Activated CD4-positive, alpha-beta T cell treated with anti-CD3 and anti-CD28 coated beads, Interleukin-2, Interleukin-6, amounts not matched to agents 100 ng/mL and 50 ng/mL, durations not matched to agents 16 hours and 8 hours (primary cell): ENCODE measurements around the gene CABYR.

ENCODE experiments used
- DNase-seq: peaks from one replicate; pipeline ENCODE4 v3.0.0-alpha.2; 2020

Gene CABYR, protein sequence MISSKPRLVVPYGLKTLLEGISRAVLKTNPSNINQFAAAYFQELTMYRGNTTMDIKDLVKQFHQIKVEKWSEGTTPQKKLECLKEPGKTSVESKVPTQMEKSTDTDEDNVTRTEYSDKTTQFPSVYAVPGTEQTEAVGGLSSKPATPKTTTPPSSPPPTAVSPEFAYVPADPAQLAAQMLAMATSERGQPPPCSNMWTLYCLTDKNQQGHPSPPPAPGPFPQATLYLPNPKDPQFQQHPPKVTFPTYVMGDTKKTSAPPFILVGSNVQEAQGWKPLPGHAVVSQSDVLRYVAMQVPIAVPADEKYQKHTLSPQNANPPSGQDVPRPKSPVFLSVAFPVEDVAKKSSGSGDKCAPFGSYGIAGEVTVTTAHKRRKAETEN

DNA sequence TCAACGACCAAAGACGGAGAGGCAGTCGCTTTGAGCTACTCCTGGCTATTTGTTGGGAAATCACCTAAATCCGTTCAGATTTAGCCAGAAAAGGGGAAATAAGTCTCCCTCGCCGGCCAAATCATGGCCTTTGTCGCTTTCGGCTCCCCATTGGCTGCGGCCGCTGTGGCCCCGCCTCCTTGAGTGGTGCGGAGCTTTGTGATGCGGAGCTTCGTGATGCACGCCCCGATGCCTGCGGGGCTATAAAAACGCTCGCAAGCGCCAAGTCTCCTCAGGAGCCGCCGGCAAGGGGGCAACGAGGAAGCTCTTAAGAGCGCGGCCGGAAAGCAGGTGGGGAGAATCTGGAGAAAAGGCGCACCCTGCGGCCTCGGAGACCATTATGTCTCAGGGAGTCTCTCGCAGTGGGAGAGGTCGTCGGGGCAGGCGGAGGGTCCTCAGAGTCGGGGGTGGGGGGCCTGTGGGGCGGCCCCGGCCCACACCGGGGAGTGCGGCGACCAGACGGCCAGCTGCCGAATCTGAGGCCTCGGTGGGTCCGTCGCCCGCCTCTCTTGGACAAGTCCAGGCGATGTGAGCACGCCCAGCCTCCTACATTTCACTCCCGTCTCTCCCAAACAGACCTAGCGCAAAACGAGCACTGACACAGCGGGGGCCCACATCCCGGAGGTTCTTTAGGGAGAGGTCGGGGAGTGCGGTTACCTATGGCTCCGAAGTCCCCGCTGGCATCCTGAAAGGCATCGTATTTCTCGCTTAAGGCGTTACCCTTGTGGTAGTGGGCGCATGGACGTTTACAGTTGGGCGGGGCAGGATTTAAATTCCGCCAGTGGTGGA lies at the start of gene CABYR:
CABYR (plus strand) TSS at position 274 of the 828 bp plus-strand sequence. CDS start 4,053 bp downstream, outside the sequence.
- peak; percentile 65 for DNase-seq

DNA sequence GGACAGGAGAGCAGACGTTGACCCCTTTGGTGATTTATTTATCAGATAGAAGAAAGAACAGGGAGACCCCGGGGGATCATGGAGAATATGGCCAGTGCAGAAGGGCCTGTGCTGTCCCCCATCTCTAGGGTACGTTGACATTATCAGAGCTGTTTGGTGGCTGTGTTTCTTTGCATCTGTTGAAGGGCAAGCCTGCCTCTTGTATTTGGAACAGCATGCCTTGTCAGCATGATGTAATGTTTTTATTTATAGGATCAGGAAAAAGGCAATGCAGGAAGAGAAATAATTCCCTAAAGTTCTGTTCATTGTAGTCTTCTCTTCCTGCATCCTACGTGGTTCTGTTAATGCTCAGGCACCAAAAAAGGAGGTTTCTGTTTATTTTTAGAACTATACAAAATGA lies 49.8 kb upstream of the CABYR start:
- DNase-seq: no peak

DNA sequence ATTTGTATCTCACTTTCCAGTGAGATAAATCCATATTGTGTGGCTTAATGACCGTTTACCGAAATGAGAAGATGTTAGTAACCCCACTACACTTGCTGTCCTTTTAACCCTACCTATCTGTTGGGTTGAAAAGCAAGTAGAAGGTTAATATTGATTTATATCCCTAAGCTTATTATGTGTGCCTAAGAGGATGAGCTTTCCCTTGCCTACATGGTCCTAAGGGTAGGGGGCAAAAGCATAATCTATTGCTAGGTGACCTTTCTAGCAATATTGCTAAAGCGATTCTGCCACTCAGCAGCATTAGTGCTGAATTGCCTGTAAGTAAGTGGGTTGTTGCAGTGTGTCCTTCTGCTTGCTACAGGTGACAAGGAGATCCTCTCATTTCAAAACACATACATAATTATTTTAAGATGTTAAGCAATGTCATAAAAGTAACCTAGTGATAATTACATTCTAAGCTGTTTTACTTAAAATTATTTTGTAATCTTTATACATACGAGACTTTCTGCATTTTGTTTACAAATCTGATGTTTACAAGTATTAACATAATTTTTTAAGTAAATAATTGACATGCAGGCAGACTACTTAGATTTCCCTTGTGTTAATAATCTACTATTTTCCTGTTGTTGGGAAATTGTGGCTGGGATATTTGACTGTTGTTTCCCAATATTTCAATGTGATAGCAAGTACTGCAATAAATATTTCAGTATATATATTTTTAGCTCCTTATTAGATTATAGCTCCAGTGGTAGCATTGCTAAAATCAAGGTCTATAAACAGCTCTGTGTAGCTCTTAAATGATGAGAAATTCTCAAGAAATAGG lies 49.1 kb upstream of the CABYR start:
- DNase-seq: no peak

DNA sequence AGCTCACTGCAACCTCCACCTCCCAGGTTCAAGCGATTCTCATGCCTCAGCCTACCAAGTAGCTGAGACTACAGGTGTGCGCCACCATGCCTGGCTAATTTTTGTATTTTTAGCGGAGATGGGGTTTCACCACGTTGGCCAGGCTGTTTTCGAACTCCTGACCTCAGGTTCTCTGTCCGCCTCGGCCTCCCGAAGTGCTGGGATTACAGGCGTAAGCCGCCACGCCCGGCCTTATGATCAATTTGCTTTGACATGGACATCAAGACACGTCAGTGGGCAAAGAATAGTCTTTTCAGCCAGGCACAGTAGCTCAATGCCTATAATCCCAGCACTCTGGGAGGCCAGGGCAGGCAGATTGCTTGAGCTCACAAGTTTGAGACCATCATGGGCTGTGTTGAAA lies 48.0 kb upstream of the CABYR start:
- DNase-seq: no peak

DNA sequence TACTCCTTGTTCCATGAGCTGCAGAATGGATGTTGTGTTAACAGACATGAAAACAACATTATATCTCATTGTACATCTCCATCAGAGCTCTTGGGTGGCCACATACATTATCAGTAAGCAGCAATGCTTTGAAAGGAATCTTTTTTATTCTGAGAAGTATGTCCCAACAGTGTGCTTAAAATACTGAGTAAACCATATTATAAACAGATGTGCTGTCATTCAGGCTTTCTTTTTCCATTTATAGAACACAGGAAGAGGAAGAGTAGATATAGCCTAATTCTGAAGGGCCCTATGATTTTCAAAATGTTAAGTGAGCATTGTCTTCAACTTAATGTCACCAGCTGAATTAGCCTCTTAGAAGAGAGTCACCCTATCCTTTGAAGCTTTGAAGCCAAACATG lies 44.3 kb upstream of the CABYR start:
- DNase-seq: no peak

DNA sequence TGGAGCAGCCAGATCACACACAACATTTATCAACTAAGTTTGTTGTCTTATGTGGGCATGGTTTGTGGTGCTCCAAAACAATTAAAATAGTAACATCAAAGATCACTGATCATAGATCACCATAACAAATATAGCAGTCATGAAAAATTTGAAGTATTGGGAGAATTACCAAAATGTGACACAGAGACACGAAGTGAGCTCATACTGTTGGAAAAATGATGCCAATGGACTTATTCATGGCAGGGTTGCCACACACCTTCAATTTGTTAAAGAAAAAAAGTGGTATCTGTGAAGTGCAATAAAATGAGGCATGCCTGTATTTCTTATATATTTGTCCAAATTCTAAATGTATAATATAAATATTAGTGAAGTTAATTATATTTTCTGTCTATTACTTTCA lies 42.9 kb upstream of the CABYR start:
- no peak for DNase-seq

DNA sequence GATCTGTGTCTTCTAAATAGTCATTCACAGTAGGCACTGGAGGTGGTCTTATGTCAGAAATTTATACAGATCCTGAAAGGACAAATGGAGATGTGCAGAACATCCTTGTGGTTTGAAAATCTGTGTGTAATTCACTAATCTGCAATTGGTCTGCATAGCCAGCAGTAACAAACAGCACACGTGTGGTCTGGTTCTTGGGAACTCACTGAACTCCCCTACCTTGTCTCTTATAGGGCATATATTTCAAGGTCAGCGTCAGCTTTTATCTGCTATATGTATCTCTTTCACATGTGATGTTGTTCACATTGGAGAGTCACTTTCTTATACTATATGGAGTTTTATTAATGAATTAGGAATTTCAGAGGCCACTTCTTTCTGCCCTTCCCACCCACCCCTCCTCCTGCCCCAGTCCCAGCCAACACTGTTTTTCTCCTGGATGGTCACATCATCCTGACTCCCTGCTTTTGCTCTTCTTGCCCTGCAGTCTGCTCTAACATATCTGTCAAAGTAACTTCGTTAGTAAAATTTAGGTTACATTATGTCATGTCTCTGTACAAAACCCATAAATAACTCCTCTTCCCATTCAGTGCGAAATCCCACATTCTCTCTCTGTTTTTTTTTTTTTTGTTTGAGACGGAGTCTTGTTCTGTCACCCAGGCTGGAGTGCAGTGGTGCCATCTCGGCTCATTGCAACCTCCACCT lies 35.4 kb upstream of the CABYR start:
- DNase-seq: no peak

DNA sequence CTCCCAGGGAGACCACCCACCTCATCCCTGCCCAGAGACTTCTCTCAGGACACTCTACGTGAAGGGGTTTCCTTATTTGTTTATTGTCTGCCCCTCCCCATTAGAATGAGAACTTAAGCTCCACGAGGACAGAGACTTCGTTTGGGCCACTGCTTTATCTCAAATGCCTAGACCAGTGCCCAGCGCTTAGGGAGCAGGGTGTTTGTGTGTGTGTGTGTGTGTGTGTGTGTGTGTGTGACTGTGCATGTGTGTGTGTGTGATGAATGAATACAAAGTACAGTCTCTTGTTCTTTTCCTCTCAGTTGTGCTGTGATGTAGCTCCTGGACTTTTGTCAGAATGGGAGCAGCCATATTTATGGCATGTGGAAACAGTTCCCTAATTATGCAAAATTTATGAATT lies 34.4 kb upstream of the CABYR start:
- no peak for DNase-seq

DNA sequence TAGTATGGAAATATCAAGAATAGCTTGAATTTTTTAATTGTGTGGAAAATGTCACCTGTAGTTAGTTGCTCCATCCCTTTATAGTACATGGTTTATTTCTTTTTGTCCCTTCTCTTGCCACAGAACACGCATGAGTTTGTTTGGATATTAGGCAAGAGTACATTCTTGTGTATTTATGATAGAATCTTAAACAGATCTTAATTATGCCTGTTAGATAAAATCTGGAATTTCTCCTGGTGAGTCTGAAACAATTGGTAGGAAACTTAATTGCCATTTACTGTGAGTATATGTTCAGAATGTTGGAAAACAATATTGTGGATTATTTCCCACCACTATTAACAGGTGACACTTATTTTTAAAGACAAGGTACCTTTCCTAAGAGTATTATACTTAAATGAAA lies 30.2 kb upstream of the CABYR start:
- DNase-seq: no peak

DNA sequence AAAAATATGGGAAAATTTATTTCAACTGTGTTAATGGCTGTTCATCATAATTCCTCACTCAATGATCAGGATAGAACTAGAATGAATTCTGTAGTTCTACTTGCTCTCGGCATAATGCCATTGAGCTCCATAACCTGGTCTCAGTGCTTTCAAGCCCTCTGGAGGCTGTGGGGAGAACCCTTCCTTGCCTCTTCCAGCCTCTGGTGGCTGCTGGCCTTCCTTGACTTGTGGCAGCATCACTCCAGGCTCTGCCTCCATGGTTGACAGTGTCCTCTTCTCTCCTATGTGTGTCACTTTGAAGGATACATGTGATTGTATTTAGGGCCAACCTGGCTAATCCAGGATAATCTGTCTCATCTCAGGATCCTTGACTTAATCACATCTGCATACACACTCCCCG lies 26.9 kb upstream of the CABYR start:
- DNase-seq: no peak

DNA sequence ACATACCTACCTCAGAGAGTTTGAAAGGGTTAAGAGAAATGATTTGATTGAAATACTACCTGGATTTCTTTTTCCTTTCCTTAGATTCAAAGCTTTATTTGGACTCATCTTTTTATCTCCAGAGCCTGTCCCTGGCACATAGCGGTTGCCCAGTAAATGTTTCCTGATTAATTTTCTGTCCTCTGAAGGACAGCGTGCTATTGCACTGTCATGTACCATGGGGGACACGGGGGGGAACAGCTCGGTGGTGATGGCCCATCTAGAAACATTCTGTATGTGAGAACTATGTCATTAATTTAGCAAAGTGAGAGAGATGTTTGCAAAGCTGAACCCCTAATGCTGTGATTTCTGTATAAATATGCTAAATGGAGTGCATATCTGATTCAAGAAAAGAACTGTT lies 26.4 kb upstream of the CABYR start:
- DNase-seq: no peak

DNA sequence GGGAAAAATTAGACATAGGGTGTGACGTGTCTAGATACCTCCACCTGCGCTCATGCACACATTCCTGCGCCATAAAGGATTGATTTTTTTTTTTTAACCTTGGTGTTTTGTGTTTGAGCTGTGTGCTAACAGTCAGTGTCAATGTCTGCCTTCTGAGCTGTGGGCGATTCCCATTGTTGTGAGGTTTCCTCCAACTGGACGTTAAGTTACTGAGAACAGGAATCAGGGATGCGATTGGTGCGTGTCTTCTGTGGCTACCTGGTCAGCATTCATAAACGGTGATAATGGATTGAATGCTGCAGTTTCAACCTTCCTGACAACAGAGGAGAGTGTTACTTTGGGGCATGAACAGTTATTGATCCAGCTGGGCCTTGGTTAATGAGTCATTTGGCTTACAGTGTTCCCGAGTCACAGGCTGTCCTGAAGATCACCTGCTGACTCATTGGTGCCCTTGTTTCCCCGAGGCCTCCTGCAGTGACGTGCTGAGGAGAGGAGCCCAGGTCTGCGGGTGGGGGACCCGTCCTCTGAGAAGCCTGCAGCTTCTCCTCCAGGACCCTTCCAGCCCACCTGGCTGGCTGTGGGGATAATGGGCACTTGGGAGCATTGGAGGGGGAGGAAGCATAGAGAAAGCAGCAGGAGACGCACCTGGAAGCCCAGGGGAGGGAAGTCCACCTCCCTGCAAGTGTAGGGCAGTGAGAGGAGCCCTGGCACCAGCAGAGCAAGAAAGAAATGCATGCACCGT lies 25.8 kb upstream of the CABYR start:
- peak; percentile 15 for DNase-seq

DNA sequence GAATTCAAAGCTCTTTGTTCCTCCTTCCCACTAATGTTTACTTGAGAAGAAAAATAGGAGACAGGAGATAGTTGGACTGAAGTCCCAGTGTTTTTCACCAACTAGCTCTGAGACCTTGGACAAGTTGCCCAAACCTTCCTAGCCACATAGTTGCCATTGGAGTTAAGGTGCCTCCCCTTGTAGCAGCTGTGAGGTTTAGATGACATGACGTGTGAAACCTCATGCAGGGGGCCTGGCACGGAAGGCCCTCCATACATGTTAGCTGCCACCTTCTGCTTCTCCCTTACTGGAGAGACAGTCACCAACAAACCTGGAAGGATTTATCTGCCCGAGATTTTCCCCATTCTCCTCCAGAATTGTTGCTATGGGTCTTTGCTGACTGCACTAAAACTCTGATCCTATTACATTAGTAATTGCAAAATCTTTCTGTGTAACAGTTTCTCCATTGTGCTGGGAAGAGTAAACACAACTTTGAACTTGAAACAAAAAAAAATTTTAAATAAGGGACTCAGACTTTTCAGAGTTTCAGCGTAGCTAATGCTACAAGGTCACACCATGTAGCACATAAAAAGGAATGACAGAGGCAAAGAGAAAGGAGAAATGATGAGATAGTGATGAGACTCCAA lies 23.8 kb upstream of the CABYR start:
- DNase-seq: peak; percentile 18

DNA sequence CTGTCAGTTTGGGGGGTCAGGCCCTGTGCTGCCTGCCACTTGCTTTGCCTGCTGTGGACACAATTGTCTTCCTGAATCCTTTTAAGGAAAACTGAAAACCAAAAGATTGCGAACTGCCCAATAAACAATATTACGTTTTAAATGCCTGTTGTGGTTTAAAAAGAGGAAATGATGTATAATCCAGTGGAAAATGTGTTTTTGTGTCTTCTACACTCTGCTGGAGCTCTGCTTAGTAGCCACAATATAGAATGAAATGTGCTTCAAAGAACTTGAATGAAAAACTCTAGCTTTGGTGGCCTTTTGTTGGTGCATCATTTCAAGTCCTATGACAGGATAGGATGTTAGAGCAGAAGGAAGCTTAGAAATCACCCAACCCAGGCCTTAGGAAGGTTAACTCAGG lies 23.2 kb upstream of the CABYR start:
- DNase-seq: no peak

DNA sequence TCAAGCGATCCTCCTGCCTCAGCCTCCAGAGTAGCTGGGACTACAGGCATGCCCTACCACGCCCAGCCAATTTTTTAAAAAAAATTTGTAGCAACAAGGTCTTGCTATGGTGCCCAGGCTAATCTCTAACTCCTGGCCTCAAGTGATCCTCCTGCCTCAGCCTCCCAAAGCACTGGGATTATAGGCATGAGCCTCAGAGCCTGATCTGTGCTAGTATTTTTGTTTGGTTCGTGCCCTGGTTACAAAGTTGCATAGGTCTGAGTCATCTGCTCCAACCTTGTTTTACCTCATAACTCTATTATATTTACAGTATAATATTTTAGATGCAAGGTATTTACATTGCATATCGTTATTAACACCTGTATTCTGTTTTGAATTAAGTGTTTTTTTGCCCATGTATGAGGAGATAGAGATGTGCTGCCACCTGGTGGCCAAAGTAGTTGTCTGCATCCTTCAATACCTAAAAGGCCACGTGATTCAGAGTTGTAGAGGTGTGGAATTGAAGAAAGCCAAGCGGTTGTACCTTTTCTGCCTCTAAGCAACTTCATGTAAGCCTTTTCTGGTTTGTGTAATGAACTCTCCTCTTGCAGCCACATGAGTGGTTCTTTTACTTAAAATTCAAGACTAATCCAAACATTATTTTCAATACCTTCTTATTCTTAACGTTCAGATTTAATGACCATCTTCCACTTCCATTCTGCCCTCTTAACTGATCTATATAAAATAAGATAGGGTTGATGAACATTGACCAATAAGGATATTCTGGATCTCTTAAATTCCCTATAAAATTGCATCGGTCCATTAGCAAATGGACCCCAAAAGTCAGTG lies 19.9 kb upstream of the CABYR start:
- DNase-seq: peak; percentile 83

DNA sequence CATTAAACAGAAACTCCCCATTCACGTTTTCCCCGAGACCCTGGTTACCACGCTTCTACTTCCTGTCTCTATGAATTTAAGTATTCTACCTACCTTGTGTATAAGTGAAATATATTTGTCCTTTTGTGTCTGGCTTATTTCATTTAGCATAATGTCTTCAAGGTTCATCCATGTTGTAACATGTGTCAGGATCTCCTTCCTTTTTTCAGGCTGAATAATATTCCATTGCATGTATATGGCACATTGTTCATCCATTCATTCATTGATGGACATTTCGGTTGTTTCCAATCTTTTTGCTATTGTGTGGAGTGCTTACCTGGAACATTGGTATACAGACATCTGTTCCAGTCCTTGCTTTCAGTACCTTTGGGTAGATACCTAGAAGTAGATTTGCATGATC lies 18.2 kb upstream of the CABYR start:
- no peak for DNase-seq

DNA sequence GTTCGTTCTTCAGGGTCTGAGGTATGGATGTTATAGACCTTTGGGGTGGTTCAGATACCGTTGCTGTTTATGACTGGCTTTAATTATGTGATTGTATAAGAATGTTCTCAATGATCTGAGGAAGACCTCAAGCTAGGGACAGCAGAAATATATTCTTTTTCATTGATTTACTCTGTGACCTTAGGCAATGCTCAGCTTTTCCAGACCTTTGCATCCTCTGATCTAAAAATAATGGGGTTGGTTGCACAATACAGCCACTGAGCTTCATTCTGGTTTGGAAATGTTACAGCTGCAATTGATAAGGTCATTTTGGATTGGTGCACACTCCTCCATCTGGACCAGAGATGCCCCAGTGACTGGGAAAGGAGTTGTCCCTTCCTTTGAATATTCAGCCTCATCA lies 17.2 kb upstream of the CABYR start:
- DNase-seq: no peak

DNA sequence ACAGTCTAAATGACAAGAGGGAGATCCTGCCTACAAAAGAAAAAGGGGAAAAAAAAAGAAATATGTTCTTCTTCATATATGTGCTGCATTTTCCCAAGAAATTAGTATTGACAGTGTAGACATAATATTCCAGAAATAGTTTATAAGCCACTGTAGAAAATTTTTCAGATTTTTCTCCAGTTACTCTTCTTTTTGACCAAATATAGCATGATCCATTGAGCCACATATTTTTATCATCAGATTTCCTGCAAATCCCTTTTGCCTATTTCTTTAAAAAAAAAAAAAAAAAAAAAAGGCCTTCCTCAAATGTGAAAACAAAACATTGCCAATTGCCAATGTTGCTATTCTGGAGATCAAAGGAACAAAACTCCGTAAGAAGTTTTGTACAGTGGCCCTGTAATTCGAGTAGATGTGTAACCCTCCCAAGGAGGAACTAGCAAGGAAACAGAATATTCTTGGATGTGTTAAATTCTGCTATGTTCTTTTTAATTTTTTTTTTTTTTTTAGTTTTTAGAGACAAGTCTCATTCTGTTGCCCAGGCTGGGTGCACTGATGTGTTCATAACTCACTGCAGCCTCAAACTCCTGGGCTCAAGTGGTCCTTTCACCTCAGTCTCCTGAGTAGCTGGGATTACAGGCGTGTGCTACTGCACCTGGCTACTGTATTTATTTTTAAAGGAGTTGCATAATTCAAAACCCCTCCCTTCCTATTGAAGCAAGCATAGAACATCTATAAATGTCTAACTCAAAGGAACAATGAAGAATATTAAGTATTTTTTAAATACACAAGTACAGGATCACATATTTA lies 12.5 kb upstream of the CABYR start:
- DNase-seq: no peak

DNA sequence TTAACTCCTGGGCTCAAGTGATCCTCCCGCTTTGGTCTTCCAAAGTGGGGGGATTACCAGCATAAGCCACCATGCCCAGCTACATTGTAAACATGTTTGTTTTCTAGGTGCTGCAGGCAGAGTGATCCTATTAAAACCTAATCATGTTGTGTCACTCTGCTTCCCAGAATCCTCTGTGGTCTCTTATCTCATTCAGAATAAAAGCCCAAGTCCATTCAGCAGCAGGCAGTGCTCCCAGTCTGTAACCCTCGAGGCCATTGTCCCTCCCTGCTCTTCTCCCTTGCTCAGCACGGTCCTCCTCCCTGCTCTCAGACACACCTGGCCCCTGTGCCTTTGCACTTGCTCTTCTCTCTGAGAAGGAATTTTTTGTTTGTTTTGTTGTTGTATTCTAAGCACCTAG lies 11.1 kb upstream of the CABYR start:
- DNase-seq: no peak

DNA sequence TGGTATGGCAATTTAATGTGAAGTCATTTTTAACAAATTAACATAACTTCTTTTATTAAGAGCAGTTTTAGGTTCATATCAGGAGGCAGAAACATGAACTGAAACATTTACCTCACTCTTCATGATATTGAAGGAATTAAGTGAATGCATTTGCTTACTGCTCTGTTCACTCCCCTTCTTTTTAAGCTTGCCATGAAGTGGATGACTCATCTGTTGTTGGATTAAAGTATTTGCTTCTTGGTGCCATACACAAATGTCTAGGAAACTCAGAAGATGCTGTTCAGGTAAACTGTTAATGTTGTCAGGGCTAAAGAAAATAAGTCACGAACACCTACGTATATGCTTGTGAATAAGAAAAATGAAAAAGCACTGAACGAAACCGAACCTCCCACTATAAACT lies 10.2 kb upstream of the CABYR start:
- DNase-seq: no peak
